Glomerular visceral epithelial cell (primary cell): ENCODE measurements around the gene ILRUN.
"Not testable (repeated sequence)": the region's sequence is repeated elsewhere in the genome, so short reads cannot be mapped to it uniquely, and the experiment has no call there.

Source experiments
- DNase-seq: peaks from one replicate; pipeline ENCODE4 v3.0.0-alpha.2; 2016; ENCODE audit errors: extremely low spot score

The ILRUN gene

DNA sequence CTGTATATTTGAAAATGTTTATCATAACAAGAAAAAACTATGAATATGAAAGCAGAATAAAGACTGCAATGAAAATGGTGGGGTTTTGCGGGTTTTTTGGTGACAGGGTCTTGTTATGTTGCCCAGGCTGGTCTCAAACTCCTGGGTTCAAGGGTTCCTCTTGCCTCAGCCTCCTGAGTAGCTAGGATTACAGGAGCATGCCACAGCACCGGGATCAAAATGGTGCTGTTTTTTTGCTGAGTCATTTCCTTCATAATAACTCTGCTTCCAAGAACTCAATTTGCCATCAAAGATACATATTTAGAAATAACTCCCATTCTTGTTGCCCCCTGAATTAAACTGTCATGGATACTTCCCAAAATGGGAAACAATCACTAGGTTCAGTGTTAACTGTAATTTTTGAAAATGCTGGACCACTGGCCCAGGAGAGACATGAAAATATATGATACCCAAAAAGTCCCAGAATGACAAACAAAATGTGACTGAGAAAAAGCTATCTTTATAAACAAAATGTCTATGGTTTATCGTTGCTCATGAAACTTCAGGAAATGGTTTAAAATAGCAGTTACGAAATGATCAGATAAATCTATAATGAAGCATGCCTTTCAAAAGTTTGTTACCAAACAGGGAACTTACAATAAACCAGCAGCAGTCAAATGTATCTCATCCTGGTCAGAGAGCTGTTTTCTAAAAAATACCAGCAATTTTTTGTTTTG, 32.2 kb downstream of the ILRUN start:
- DNase-seq, result no peak

DNA sequence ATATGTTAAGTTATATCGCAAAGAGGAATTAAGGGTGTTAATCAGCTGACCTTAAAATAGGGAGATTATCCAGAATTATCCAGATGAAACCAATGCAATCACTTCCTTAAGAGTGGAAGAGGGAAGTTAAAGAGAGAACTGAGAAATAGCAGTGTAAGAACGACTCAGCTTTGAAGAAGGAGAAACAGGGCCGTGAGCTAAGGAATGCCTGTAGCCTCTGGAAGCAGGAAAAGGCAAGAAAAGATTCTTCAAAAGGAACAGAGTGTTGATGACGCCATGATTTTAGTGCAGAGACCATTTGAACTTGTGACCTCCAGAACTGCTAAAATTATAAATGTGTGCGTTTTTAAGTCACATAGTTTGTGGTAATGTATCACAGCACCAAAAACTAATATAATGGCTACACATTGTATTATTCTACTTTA, 32.7 kb downstream of the ILRUN start:
- DNase-seq, result no peak

- DNase-seq, result no peak
These were observed 33.2 kb downstream of the ILRUN start for GRCh38 chr6:34663371-34663770.

DNA sequence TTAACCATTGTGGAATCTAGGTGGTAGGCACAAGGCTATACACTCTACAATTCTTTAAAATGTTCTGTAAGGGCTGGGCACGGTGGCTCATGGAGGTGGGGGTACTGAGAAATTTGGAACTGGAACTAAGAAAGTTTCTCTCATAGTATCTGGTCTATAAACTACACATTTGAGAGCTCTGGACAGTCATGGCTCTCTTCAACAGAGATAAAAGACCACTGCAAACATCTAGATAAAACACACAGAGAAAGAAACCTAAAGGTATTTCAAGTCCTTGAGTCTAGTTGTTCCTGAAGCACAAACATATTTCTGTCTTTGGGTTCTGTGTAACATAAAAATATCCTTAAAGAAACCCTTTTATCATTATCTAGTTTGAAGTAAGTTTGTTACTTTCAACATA, 35.2 kb downstream of the ILRUN start:
- no peak for DNase-seq

- DNase-seq, result no peak
These were observed 37.8 kb downstream of the ILRUN start for GRCh38 chr6:34658605-34659265.

- DNase-seq, result not testable (repeated sequence)
These were observed 38.5 kb downstream of the ILRUN start for GRCh38 chr6:34657979-34658480.

DNA sequence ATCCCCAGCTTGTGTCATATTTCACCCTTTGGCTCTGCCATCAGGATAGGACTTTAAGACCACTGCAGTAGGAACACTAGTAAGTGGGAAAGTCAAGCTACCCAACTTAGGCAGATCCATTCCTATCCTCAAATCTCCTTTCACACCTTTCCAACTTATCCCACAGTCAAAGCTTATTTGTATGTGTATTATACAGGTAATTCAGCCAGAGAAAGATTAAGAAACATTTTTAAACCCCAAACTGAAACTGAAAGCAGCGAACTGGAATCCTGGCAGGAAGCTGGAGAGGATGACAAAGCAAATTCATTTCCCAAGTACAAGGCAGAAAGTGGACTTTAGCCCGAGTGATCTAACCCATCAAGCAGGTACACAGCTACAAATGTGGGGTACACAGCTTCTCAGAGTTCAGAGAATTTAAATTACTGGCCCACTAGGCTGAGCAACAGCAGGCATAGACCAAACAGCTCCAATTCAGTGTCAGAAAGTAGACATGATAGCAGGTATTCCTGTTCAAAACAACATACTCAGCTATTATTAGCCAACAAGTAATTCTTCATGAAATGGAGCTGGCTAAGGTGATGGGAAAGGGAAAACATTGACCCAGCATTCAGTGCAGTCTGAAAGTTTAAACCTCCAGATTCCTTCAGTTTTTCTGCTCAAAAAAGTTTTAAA, 39.1 kb downstream of the ILRUN start:
- peak; percentile 74 for DNase-seq

- DNase-seq, result no peak
These were observed 39.6 kb downstream of the ILRUN start for GRCh38 chr6:34657037-34657306.

- peak; percentile 8 for DNase-seq
These were observed 40.1 kb downstream of the ILRUN start for GRCh38 chr6:34656378-34657036.

DNA sequence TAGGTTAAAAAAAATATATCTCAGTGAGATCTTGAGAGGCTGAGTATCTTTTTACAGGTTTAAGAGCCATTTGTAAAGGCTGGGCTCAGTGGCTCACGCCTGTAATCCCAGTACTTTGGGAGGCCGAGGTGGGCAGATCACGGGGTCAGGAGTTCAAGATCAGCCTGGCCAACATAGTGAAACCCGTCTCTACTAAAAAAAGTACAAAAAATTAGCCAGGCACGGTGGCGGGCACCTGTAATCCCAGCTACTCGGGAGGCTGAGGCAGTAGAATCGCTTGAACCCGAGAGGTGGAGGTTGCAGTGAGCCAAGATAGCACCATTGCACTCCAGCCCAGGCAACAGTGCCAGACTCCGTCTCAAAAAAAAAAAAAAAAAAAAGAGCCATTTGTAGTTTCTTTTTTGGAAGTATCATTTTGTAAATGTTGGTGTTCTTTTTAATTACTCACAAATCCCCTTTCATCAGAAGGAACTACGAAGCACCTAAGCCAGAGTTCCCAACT, 40.6 kb downstream of the ILRUN start:
- DNase-seq, result not testable (repeated sequence)

GRCh38 chr6:34654061-34654710, 42.4 kb downstream of the ILRUN start:
- no peak for DNase-seq

- DNase-seq, result no peak
These were observed 44.3 kb downstream of the ILRUN start for GRCh38 chr6:34652263-34652662.

GRCh38 chr6:34650823-34651222, 45.7 kb downstream of the ILRUN start:
- DNase-seq, result no peak

- not testable (repeated sequence) for DNase-seq
These were observed 46.3 kb downstream of the ILRUN start for GRCh38 chr6:34650232-34650631.

- DNase-seq, result no peak
These were observed 47.8 kb downstream of the ILRUN start for GRCh38 chr6:34648806-34649205.
